H1 (cell line): ENCODE results near the gene FNIP2. TPM values are rescaled to one million over a fixed set of nuclear protein-coding genes. Genes with fewer than 3 reads are reported as not detected.

Experiments
- CTCF ChIA-PET: fragments of 300-600 bp; sonication (Branson Sonifier 250); formaldehyde crosslinking; loops from one replicate; lab custom pipeline; 2021; ENCODE audit not compliant: partially characterized antibody; lab: Charles Lee
- POLR2A ChIA-PET: fragments of 300-600 bp; sonication (Branson Sonifier 250); formaldehyde crosslinking; loops from one replicate; lab custom pipeline; 2021; ENCODE audit warnings: inconsistent platforms; ENCODE audit not compliant: partially characterized antibody; lab: Charles Lee
- DNase-seq, 2 experiments: peaks; one replicate each; pipeline versions ENCODE4 v3.0.0 to v3.0.0-alpha.2; 2010 to 2022; ENCODE audit warnings: low spot score in 2 of 2, low read depth in 1 of 2, mixed read lengths in 1 of 2
- FAIRE-seq: peaks from 2 replicates; lab custom pipeline; 2011; peaks lifted over from hg19 to GRCh38; lab: Jason Lieb, UNC
- H2AFZ ChIP-seq: 2 replicates; pipeline ENCODE4 v1.8.1; 2012; ENCODE audit warnings: low read length, inconsistent platforms
- H2AK5ac ChIP-seq: 2 replicates; pipeline ENCODE4 v1.6.1; 2013; ENCODE audit warnings: low read depth, low read length
- H2BK120ac ChIP-seq: replicated peaks from 2 replicates; pipeline ENCODE3; 2013; ENCODE audit warnings: low read depth, low read length, inconsistent platforms
- H2BK12ac ChIP-seq: 2 replicates; pipeline ENCODE4 v1.6.1; 2013; ENCODE audit warnings: low read depth, low read length
- H2BK15ac ChIP-seq: 2 replicates; pipeline ENCODE4 v1.6.1; 2013; ENCODE audit warnings: low read length
- H2BK20ac ChIP-seq: 2 replicates; pipeline ENCODE4 v1.6.1; 2013; ENCODE audit warnings: low read length
- H2BK5ac ChIP-seq: 2 replicates; pipeline ENCODE4 v1.6.1; 2013; ENCODE audit warnings: low read depth, low read length
- H3K14ac ChIP-seq: 2 replicates; pipeline ENCODE4 v1.6.1; 2013; ENCODE audit warnings: inconsistent platforms; ENCODE audit not compliant: insufficient read length
- H3K18ac ChIP-seq: 2 replicates; pipeline ENCODE4 v1.6.1; 2013; ENCODE audit warnings: low read length; ENCODE audit errors: extremely low read depth
- H3K23ac ChIP-seq: 2 replicates; pipeline ENCODE4 v1.6.1; 2013; ENCODE audit warnings: inconsistent platforms; ENCODE audit not compliant: insufficient read length
- H3K23me2 ChIP-seq: 2 replicates; pipeline ENCODE4 v1.6.1; 2013; ENCODE audit warnings: low read depth, low read length
- H3K27ac ChIP-seq: 2 replicates; pipeline ENCODE4 v1.6.1; 2011; ENCODE audit warnings: low read depth, low read length, inconsistent platforms
- H3K27me3 ChIP-seq, 4 experiments: replicated peaks in 1 of 4; 1 replicate in 1 of 4; 2 replicates in 3 of 4; pipeline versions ENCODE4 v1.6.1 to v1.8.1; 2011 to 2013; ENCODE audit warnings: low read length in 3 of 4, mild to moderate bottlenecking in 3 of 4, inconsistent platforms in 2 of 4, mixed read lengths in 2 of 4, moderate library complexity in 1 of 4; ENCODE audit not compliant: control insufficient read depth in 3 of 4, insufficient read depth in 3 of 4; ENCODE audit errors: extremely low read depth in 1 of 4
- H3K36me3 ChIP-seq, 4 experiments: 2 replicates each; pipeline versions ENCODE4 v1.6.1 to v1.8.1; 2011 to 2013; ENCODE audit warnings: mild to moderate bottlenecking in 4 of 4, low read length in 3 of 4, moderate library complexity in 2 of 4, control low read depth in 1 of 4, inconsistent platforms in 1 of 4; ENCODE audit not compliant: insufficient read depth in 4 of 4, control insufficient read depth in 2 of 4
- H3K4ac ChIP-seq: replicated peaks from 2 replicates; pipeline ENCODE3; 2013; ENCODE audit warnings: low read length, low read depth, mixed read lengths, inconsistent platforms; ENCODE audit not compliant: insufficient read length
- H3K4me1 ChIP-seq, 4 experiments: replicated peaks in 1 of 4; 1 replicate in 1 of 4; 2 replicates in 3 of 4; pipeline versions ENCODE4 v1.6.1 to v1.8.1; 2011 to 2013; ENCODE audit warnings: low read length in 3 of 4, inconsistent platforms in 2 of 4, mixed read lengths in 1 of 4; ENCODE audit not compliant: insufficient read depth in 4 of 4, control insufficient read depth in 3 of 4
- H3K4me2 ChIP-seq, 2 experiments: 2 replicates each; pipeline versions ENCODE4 v1.6.1 to v1.8.1; 2011 to 2013; ENCODE audit warnings: low read depth in 2 of 2, low read length in 2 of 2, control low read depth in 1 of 2, inconsistent platforms in 1 of 2, mild to moderate bottlenecking in 1 of 2; ENCODE audit not compliant: insufficient read depth in 1 of 2
- H3K4me3 ChIP-seq, 4 experiments: fragments of 200-600, 300-600 bp in 1 of 4; sonication (generic), shearing (Covaris generic), sonication (Bioruptor Twin) in 1 of 4; 2 replicates each; pipeline versions ENCODE4 v1.5.1 to v1.8.1; 2011 to 2016; ENCODE audit warnings: low read length in 4 of 4, low read depth in 3 of 4, control low read depth in 2 of 4, inconsistent platforms in 2 of 4, mild to moderate bottlenecking in 2 of 4, mixed read lengths in 1 of 4, moderate library complexity in 1 of 4; ENCODE audit not compliant: insufficient read depth in 2 of 4; ENCODE audit errors: extremely low read depth in 1 of 4
- H3K56ac ChIP-seq: replicated peaks from 2 replicates; pipeline ENCODE3; 2013; ENCODE audit warnings: low read depth, mild to moderate bottlenecking, mixed read lengths, low read length, inconsistent platforms; ENCODE audit not compliant: insufficient read length
- H3K79me1 ChIP-seq: 2 replicates; pipeline ENCODE4 v1.6.1; 2013; ENCODE audit warnings: low read depth, low read length, control low read depth
- H3K79me2 ChIP-seq, 2 experiments: 2 replicates each; pipeline versions ENCODE4 v1.6.1 to v1.8.1; 2012 to 2013; ENCODE audit warnings: low read length in 2 of 2, mild to moderate bottlenecking in 2 of 2, inconsistent platforms in 1 of 2; ENCODE audit not compliant: insufficient read depth in 2 of 2, control insufficient read depth in 1 of 2
- H3K9ac ChIP-seq, 4 experiments: replicated peaks in 1 of 4; 1 replicate in 1 of 4; 2 replicates in 3 of 4; pipeline versions ENCODE4 v1.6.1 to v1.8.1; 2011 to 2013; ENCODE audit warnings: low read depth in 3 of 4, low read length in 3 of 4, control low read depth in 2 of 4, mild to moderate bottlenecking in 2 of 4, moderate library complexity in 2 of 4, inconsistent platforms in 1 of 4; ENCODE audit errors: extremely low read depth in 1 of 4
- H3K9me3 ChIP-seq, 2 experiments: 2 replicates each; pipeline versions ENCODE4 v1.6.1 to v1.8.1; 2012 to 2013; ENCODE audit warnings: mild to moderate bottlenecking in 2 of 2, moderate library complexity in 2 of 2, control low read depth in 1 of 2, inconsistent platforms in 1 of 2, low read depth in 1 of 2, low read length in 1 of 2, mixed read lengths in 1 of 2; ENCODE audit not compliant: insufficient read depth in 2 of 2
- H4K20me1 ChIP-seq, 2 experiments: replicated peaks in 1 of 2; 2 replicates each; pipeline versions ENCODE3 to v1.8.1; 2011 to 2013; ENCODE audit warnings: inconsistent platforms in 2 of 2, low read length in 2 of 2, mild to moderate bottlenecking in 1 of 2; ENCODE audit not compliant: insufficient read depth in 2 of 2, control insufficient read depth in 1 of 2
- H4K5ac ChIP-seq: 2 replicates; pipeline ENCODE4 v1.6.1; 2013; ENCODE audit warnings: low read length, low read depth, mixed read lengths, inconsistent platforms; ENCODE audit not compliant: insufficient read length
- H4K8ac ChIP-seq: 2 replicates; pipeline ENCODE4 v1.8.0; 2013; ENCODE audit warnings: mild to moderate bottlenecking, moderate library complexity, low read length, inconsistent platforms; ENCODE audit not compliant: insufficient read depth; ENCODE audit errors: extremely low read depth
- H4K91ac ChIP-seq: replicated peaks from 2 replicates; pipeline ENCODE3; 2013; ENCODE audit warnings: low read length, mixed read lengths, inconsistent platforms; ENCODE audit not compliant: insufficient read length
- BACH1 ChIP-seq: IDR thresholded peaks from 2 replicates; pipeline ENCODE4 v1.6.1; 2012; ENCODE audit warnings: low read length, improper control_type of control experiment
- CEBPB ChIP-seq: IDR thresholded peaks from 2 replicates; pipeline ENCODE4 v1.6.1; 2012; ENCODE audit warnings: low read depth, low read length
- FOSL1 ChIP-seq: IDR thresholded peaks from 2 replicates; pipeline ENCODE4 v1.6.1; 2011; ENCODE audit warnings: mild to moderate bottlenecking, low read depth, low read length, moderate library complexity; ENCODE audit not compliant: insufficient read depth
- HDAC2 ChIP-seq, 2 experiments: fragments of 300-600 bp in 1 of 2; sonication (generic) in 1 of 2; IDR thresholded peaks; 2 replicates each; pipeline ENCODE4 v1.6.1; 2011 to 2012; ENCODE audit warnings: low read depth in 2 of 2, low read length in 2 of 2, mild to moderate bottlenecking in 2 of 2, moderate library complexity in 2 of 2, borderline replicate concordance in 1 of 2, inconsistent platforms in 1 of 2
- HDAC6 ChIP-seq: IDR thresholded peaks from one replicate; pipeline ENCODE4 v1.7.1; 2012; ENCODE audit warnings: low read depth, mild to moderate bottlenecking, inconsistent platforms, low read length, moderate library complexity
- JUND ChIP-seq: IDR thresholded peaks from 2 replicates; pipeline ENCODE4 v1.6.1; 2011; ENCODE audit warnings: mild to moderate bottlenecking, improper control_type of control experiment, low read length
- PHF8 ChIP-seq: fragments of 200-600 bp; sonication (generic); conservative IDR thresholded peaks from 2 replicates; pipeline ENCODE4 v1.7.1; 2012; ENCODE audit warnings: low read depth, mild to moderate bottlenecking, inconsistent platforms, low read length, moderate library complexity
- POLR2AphosphoS5 ChIP-seq: IDR thresholded peaks from 2 replicates; pipeline ENCODE4 v1.6.1; 2011; ENCODE audit warnings: low read depth, low read length
- SIRT6 ChIP-seq: IDR thresholded peaks from one replicate; pipeline ENCODE4 v1.7.1; 2012; ENCODE audit warnings: low read length, inconsistent platforms
- SP1 ChIP-seq: IDR thresholded peaks from 2 replicates; pipeline ENCODE4 v1.6.1; 2011; ENCODE audit warnings: low read depth, low read length
- SP2 ChIP-seq: IDR thresholded peaks from 2 replicates; pipeline ENCODE4 v1.6.1; 2012; ENCODE audit warnings: mild to moderate bottlenecking, low read length, inconsistent platforms
- SRF ChIP-seq: IDR thresholded peaks from 2 replicates; pipeline ENCODE4 v1.6.1; 2011; ENCODE audit warnings: mild to moderate bottlenecking, low read depth, low read length, moderate library complexity
- TCF12 ChIP-seq: IDR thresholded peaks from 2 replicates; pipeline ENCODE4 v1.6.1; 2011; ENCODE audit warnings: low read depth, mild to moderate bottlenecking, low read length
- WGBS, 2 experiments: shearing (Covaris generic) in 1 of 2; methylation state at CpG; one replicate each; pipeline versions ENCODE4 v1.1.6 to v1.1.7; 2013 to 2015; ENCODE audit warnings: low lambda C conversion rate in 2 of 2, mixed read lengths in 2 of 2, inconsistent platforms in 1 of 2, low coverage in 1 of 2, missing lambda C conversion rate in 1 of 2; ENCODE audit not compliant: insufficient replicate concordance in 2 of 2, insufficient coverage in 1 of 2, insufficient read length in 1 of 2; ENCODE audit errors: extremely low coverage in 1 of 2, missing lambda C conversion rate in 1 of 2; 5-methylcytosine and 5-hydroxymethylcytosine counted together
- polyA plus RNA-seq, 7 experiments: library from polyadenylated mRNA; depleted of rRNA in 3 of 7; stranded (reverse) in 5 of 7; unstranded in 2 of 7; fragments of >200 nt in 5 of 7; fragments of 200-250 nt in 2 of 7; gene quantifications; 1 replicate in 5 of 7; 2 replicates in 1 of 7; 4 replicates in 1 of 7; pipeline versions ENCODE4 v1.2.1 to v1.2.3, GENCODE V29; 2011 to 2013; ENCODE audit warnings: missing spikeins in 2 of 7, mixed read lengths in 2 of 7
- total RNA-seq: library from RNA; stranded (reverse); fragmentation: NEBNext Ultra II Directional; extraction: Animal tissue kit (Norgen Biotek cat#: 25700); gene quantifications from 2 replicates; pipeline ENCODE4 v1.2.1, GENCODE V29; 2021

FNIP2 gene
- total and polyA plus RNA-seq, 2 of the 8 experiments (the other 6 are each of a cell fraction or from before 2014, with no cell fraction given): 4.0 to 13.0 TPM

DNA sequence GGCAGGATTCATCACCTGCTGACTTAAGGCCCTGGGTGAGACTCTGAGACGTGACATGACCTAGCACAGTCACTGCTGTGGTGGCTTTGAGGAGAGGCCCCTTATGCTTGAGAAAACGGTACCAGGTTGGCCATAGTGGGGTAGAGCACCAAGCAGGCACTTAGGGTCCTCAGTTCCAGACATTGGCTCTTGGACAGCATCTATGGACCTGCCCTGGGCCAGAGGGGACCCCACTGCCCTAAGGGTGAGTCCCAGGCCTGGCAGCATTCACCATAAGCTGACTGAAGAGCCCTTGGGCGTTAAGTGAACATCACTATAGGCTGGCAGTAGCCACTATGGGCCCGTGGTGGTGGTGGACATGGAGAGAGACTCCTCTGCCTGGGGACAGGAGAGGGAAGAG is 78.7 kb downstream of the FNIP2 start:
- Histone ChIP-seq H3K79me1 (no peaks in the 10 kb centered on the region), H3K79me2 (no peaks in the 10 kb centered on the region), H3K4me3 (no peak overlapping the region), H3K27ac (no peak overlapping the region), H4K91ac (peak overlapping the region; percentile 29), H2BK5ac (peak overlapping the region; percentile 47), H2BK120ac (no peak overlapping the region), H2BK20ac (no peak overlapping the region), H2BK12ac (peak overlapping the region; percentile 53; the same call in 1 of the 2 replicates), H2BK15ac (0 out of 2 replicates have a peak overlapping the region, but pooled peaks have one; percentile 14), H3K36me3 (no peaks in the 10 kb centered on the region), H3K56ac (no peak overlapping the region), H2AFZ (no peak overlapping the region), H2AK5ac (peak overlapping the region; percentile 56), H3K14ac (no peak overlapping the region), H4K5ac (no peak overlapping the region), H3K9me3 (no peaks in the 10 kb centered on the region), H3K9ac (no peak overlapping the region), H4K20me1 (no peaks in the 10 kb centered on the region), H3K23me2 (no peaks in the 10 kb centered on the region; the same call in 1 of the 2 replicates), H3K4me2 (no peak overlapping the region), H4K8ac (no peak overlapping the region; the same call in 1 of the 2 replicates), H3K4me1 (peaks cover 5 to 17% (median 9%) of the 10 kb centered on the region in 4 experiments), H3K18ac (peak overlapping the region; percentile 17; the same call in 1 of the 2 replicates), H3K4ac (no peak overlapping the region), H3K27me3 (no peaks in the 10 kb centered on the region), H3K23ac (no peak overlapping the region)
- WGBS, 2 experiments: 87% methylated on average over 4 of the region's 4 CpGs; no CpG with 5 or more reads in 1 of the 2 experiments
- DNase-seq (no peak), FAIRE-seq (no peak)
- ChIA-PET POLR2A (no interaction called here), CTCF (interaction anchor here (0.7 to 7.7 kb wide), 7 partner anchors 9 to 505 kb away, joined by 3 to 91 read pairs (median 4); no protein-coding TSS in a partner anchor)
- no peak for TF ChIP-seq SRF
- no peak for TF ChIP-seq FOSL1
- no peak for TF ChIP-seq HDAC6
- TF ChIP-seq BACH1: no peak
- no peak for TF ChIP-seq HDAC2 (IDR thresholded peaks at IDR 0.05; ENCODE audit: borderline replicate concordance in 1 of 2, low read depth in 2 of 2, low read length in 2 of 2)
- TF ChIP-seq JUND: no peak
- TF ChIP-seq CEBPB: no peak
- no peak for TF ChIP-seq SIRT6
- no peak for TF ChIP-seq SP1
- no peak for TF ChIP-seq TCF12
- TF ChIP-seq POLR2AphosphoS5: no peak
- no peak for TF ChIP-seq PHF8
- no peak for TF ChIP-seq SP2
